SK-N-SH (cell line): Measurements from ENCODE around the gene TM4SF4.

Experiments used
- CHD2 ChIP-seq: fragments of 150-350 bp; IDR thresholded peaks from 2 replicates; pipeline ENCODE4 v1.6.1; 2018; ENCODE audit warnings: low read length; ENCODE audit not compliant: partially characterized antibody
- CTCF ChIP-seq: fragments of 200-600 bp; sonication (generic); IDR thresholded peaks from 2 replicates; pipeline ENCODE4 v1.6.1; 2017; ENCODE audit warnings: antibody characterized with exemption, mild to moderate bottlenecking, moderate library complexity
- FOSL2 ChIP-seq: IDR thresholded peaks from 2 replicates; pipeline ENCODE4 v1.4.0; 2012; ENCODE audit warnings: low read depth, mild to moderate bottlenecking, moderate library complexity, borderline replicate concordance
- MXI1 ChIP-seq: IDR thresholded peaks from 2 replicates; pipeline ENCODE4 v1.6.1; 2012; ENCODE audit warnings: mild to moderate bottlenecking, low read depth, low read length, improper control_type of control experiment
- NFIC ChIP-seq: IDR thresholded peaks from 2 replicates; pipeline ENCODE4 v1.4.0; 2012; ENCODE audit warnings: borderline replicate concordance
- SMC3 ChIP-seq: IDR thresholded peaks from 2 replicates; pipeline ENCODE4 v1.6.1; 2012; ENCODE audit warnings: low read depth, low read length, improper control_type of control experiment
- TF ChIP-seq, protein P1 (sequence below): IDR thresholded peaks from 2 replicates; pipeline ENCODE4 v1.6.1; 2012; ENCODE audit warnings: mild to moderate bottlenecking, low read depth, low read length, moderate library complexity

- TF ChIP-seq CHD2 (no peak), CTCF (no peak), NFIC (no peak), MXI1 (no peak), FOSL2 (no peak), SMC3 (no peak)
- TF ChIP-seq, protein P1, sequence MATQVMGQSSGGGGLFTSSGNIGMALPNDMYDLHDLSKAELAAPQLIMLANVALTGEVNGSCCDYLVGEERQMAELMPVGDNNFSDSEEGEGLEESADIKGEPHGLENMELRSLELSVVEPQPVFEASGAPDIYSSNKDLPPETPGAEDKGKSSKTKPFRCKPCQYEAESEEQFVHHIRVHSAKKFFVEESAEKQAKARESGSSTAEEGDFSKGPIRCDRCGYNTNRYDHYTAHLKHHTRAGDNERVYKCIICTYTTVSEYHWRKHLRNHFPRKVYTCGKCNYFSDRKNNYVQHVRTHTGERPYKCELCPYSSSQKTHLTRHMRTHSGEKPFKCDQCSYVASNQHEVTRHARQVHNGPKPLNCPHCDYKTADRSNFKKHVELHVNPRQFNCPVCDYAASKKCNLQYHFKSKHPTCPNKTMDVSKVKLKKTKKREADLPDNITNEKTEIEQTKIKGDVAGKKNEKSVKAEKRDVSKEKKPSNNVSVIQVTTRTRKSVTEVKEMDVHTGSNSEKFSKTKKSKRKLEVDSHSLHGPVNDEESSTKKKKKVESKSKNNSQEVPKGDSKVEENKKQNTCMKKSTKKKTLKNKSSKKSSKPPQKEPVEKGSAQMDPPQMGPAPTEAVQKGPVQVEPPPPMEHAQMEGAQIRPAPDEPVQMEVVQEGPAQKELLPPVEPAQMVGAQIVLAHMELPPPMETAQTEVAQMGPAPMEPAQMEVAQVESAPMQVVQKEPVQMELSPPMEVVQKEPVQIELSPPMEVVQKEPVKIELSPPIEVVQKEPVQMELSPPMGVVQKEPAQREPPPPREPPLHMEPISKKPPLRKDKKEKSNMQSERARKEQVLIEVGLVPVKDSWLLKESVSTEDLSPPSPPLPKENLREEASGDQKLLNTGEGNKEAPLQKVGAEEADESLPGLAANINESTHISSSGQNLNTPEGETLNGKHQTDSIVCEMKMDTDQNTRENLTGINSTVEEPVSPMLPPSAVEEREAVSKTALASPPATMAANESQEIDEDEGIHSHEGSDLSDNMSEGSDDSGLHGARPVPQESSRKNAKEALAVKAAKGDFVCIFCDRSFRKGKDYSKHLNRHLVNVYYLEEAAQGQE = no peak
Observed at GRCh38 chr3:149497966-149498670, 23.6 kb downstream of the TM4SF4 start.
